Upper lobe of left lung (tissue), 6 donors: ENCODE measurements around the gene NIM1K. TPM values are rescaled to one million over a fixed set of nuclear protein-coding genes. Genes with fewer than 3 reads are reported as not detected.

Experiments used
- ATAC-seq, 2 donors: fragments of 200-7000 bp; cut with Tn5 transposase; one replicate each; pipeline ENCODE4 v1.9.1; 2022; ENCODE audit warnings: mild to moderate bottlenecking in 2 of 2, moderate library complexity in 2 of 2; ENCODE audit not compliant: low FRiP score in 2 of 2
- DNase-seq, 2 donors: peaks; one replicate each; pipeline ENCODE4 v3.0.0-alpha.2; 2019 to 2020
- H3K27ac ChIP-seq, 4 donors: fragments of 200-600 bp; sonication (generic); one replicate each; pipeline ENCODE4 v1.5.1; 2016 to 2019
- H3K27me3 ChIP-seq, 4 donors: fragments of 200-600 bp; sonication (generic); one replicate each; pipeline ENCODE4 v1.5.1; 2017 to 2019
- H3K36me3 ChIP-seq, 4 donors: fragments of 200-600 bp; sonication (generic); one replicate each; pipeline ENCODE4 v1.5.1; 2016 to 2019
- H3K4me1 ChIP-seq, 4 donors: fragments of 200-600 bp; sonication (generic); one replicate each; pipeline ENCODE4 v1.5.1; 2018 to 2019
- H3K4me3 ChIP-seq, 4 donors: fragments of 200-600 bp; sonication (generic); one replicate each; pipeline ENCODE4 v1.5.1; 2017 to 2019; ENCODE audit warnings: mild to moderate bottlenecking in 2 of 4, moderate library complexity in 1 of 4
- H3K9me3 ChIP-seq, 4 donors: fragments of 200-600 bp; sonication (generic); one replicate each; pipeline ENCODE4 v1.5.1; 2018 to 2019
- EP300 ChIP-seq, 4 donors: sonication (generic); formaldehyde crosslinking; IDR thresholded peaks; one replicate each; pipeline ENCODE4 v1.5.1; 2017; ENCODE audit warnings: antibody characterized with exemption in 4 of 4, control low read depth in 2 of 4
- POLR2A ChIP-seq, 4 donors: fragments of 450-650 bp; IDR thresholded peaks; one replicate each; pipeline ENCODE4 v1.5.1; 2016 to 2017; ENCODE audit warnings: antibody characterized with exemption in 4 of 4, mild to moderate bottlenecking in 2 of 4
- POLR2AphosphoS5 ChIP-seq, 2 donors: sonication (generic); formaldehyde crosslinking; IDR thresholded peaks; one replicate each; pipeline ENCODE4 v1.5.1; 2017; ENCODE audit warnings: antibody characterized with exemption in 2 of 2
- WGBS, 2 donors: methylation state at CpG; one replicate each; pipeline ENCODE4 v1.1.5; 2017 to 2018; 5-methylcytosine and 5-hydroxymethylcytosine counted together
- total RNA-seq, 6 donors: library from RNA; depleted of rRNA in 4 of 6; stranded (reverse); fragments of >200 nt in 4 of 6; gene quantifications; one replicate each; pipeline versions ENCODE4 v1.1.0 to v1.2.1, GENCODE V29; 2016 to 2021
- TF ChIP-seq, protein P1 (sequence below), 6 experiments: fragments of 450-650 bp in 4 of 6; fragments of 200-600 bp in 2 of 6; sonication (generic) in 2 of 6; IDR thresholded peaks; one replicate each; pipeline ENCODE4 v1.5.1; 2016 to 2019; ENCODE audit warnings: antibody characterized with exemption in 6 of 6
- donor health status: DM: no; HTN: no; CAD: no; lungs with moderate emphysema.
- donor health status: DM: no; HTN: yes; CAD: no; lungs with severe emphysema.

NIM1K gene
- total RNA-seq, 6 donors from 2014 or later, result 1.8 to 29.3 (median 4.6) TPM

DNA sequence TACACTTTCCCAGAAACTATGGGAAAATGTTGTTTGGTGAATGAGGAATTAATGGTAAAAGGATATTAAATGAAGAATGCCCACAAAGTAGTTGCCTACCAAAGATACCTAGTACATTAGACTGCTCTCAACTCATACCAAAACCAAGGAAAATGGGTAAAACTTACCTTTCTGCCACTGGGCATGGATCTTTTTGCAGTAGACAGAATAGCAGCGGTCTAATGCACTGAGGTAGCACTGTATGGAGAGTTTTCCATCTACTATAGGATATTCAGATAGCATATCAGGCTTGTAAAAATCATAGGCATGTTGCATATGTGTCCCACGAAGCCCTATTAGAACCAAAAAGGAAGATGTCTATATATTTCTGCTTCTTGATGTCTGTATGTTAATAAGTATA is 104.8 kb downstream of the NIM1K start:
- peaks cover 0 to 5% (median 4%) of the 10 kb centered on the region in 4 donors for H3K4me1 ChIP-seq
- no peak for ATAC-seq
- H3K9me3 ChIP-seq, result no peaks in the 10 kb centered on the region
- no peak overlapping the region for H3K27ac ChIP-seq
- DNase-seq, result no peak
- no peaks in the 10 kb centered on the region for H3K27me3 ChIP-seq
- 93 to 100% methylated on average over 2 of the region's 2 CpGs for WGBS, 2 donors
- H3K36me3 ChIP-seq, result peaks cover 38 to 72% (median 56%) of the 10 kb centered on the region in 4 donors
- H3K4me3 ChIP-seq, result no peak overlapping the region
- no peak for TF ChIP-seq POLR2A (IDR thresholded peaks at IDR 0.05)
- TF ChIP-seq, protein P1, sequence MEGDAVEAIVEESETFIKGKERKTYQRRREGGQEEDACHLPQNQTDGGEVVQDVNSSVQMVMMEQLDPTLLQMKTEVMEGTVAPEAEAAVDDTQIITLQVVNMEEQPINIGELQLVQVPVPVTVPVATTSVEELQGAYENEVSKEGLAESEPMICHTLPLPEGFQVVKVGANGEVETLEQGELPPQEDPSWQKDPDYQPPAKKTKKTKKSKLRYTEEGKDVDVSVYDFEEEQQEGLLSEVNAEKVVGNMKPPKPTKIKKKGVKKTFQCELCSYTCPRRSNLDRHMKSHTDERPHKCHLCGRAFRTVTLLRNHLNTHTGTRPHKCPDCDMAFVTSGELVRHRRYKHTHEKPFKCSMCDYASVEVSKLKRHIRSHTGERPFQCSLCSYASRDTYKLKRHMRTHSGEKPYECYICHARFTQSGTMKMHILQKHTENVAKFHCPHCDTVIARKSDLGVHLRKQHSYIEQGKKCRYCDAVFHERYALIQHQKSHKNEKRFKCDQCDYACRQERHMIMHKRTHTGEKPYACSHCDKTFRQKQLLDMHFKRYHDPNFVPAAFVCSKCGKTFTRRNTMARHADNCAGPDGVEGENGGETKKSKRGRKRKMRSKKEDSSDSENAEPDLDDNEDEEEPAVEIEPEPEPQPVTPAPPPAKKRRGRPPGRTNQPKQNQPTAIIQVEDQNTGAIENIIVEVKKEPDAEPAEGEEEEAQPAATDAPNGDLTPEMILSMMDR (IDR thresholded peaks at IDR 0.05), result no peak
- TF ChIP-seq EP300 (IDR thresholded peaks at IDR 0.05), result no peak
- TF ChIP-seq POLR2AphosphoS5 (IDR thresholded peaks at IDR 0.05), result no peak

DNA sequence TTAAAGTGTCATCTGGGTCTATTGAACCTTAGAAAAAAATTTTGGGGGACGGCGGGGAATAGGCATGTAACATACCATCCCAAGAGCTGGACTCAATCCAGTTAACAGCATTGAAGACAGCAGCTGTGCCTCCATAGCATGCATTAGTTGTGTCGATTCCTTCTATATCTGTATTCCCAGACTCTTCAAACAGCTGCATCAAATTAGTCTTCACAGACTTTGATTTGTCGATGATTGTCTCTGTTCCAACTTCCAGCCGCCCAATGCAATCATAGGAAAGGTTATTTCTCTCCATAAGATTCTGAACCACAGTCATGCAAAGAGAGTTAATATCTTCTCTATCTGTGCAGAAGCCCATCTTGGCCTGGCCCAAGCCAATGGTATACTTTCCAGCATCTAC is 106.4 kb downstream of the NIM1K start:
- no peak overlapping the region for H3K4me3 ChIP-seq
- TF ChIP-seq POLR2A (IDR thresholded peaks at IDR 0.05), result no peak
- TF ChIP-seq, protein P1 (IDR thresholded peaks at IDR 0.05), result no peak
- TF ChIP-seq EP300 (IDR thresholded peaks at IDR 0.05), result no peak
- TF ChIP-seq POLR2AphosphoS5 (IDR thresholded peaks at IDR 0.05), result no peak
- peaks cover 8 to 15% (median 10%) of the 10 kb centered on the region in 4 donors for H3K4me1 ChIP-seq
- H3K36me3 ChIP-seq, result peaks cover 30 to 56% (median 44%) of the 10 kb centered on the region in 4 donors
- H3K27ac ChIP-seq, result no peak overlapping the region
- H3K27me3 ChIP-seq, result no peaks in the 10 kb centered on the region
- DNase-seq (no peak), ATAC-seq (no peak)
- H3K9me3 ChIP-seq, result no peaks in the 10 kb centered on the region
- 97 to 98% methylated on average over 5 of the region's 5 CpGs for WGBS, 2 donors

- Histone ChIP-seq H3K27me3 (no peaks in the 10 kb centered on the region), H3K9me3 (no peaks in the 10 kb centered on the region), H3K36me3 (peaks cover 15 to 39% (median 30%) of the 10 kb centered on the region in 4 donors), H3K4me3 (no peak overlapping the region), H3K4me1 (peaks cover 12 to 18% (median 14%) of the 10 kb centered on the region in 4 donors), H3K27ac (no peak overlapping the region)
- TF ChIP-seq POLR2AphosphoS5 (IDR thresholded peaks at IDR 0.05) (no peak), POLR2A (IDR thresholded peaks at IDR 0.05) (no peak), EP300 (IDR thresholded peaks at IDR 0.05) (no peak)
- TF ChIP-seq, protein P1 (IDR thresholded peaks at IDR 0.05), result no peak
- 88 to 97% methylated on average over 1 of the region's 1 CpG for WGBS, 2 donors
- no peak for ATAC-seq
- no peak for DNase-seq
Observed at GRCh38 chr5:43300112-43300511, 108.1 kb downstream of the NIM1K start.

DNA sequence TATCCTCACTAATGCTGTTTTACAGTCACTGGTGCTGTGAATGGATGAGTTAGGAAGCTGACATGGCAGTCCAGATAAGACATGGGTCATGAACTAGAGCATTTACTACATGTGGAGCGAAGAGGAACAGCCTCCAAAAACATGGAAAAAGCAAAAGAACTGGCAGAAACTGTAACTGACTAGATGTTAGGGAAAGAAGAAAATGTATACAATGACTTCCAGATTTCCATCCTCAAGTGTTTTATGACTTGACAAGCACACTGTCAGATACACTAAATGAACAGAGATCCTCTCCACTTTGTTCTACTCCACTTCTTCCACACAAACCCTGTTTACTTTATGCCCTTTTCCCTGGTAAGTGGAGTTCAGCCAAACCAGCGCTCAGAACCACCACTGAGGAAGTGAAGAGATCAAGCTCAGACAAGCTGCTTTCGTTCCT is 109.6 kb downstream of the NIM1K start:
- DNase-seq, result no peak
- ATAC-seq, result no peak
- Histone ChIP-seq H3K4me3 (no peak overlapping the region), H3K9me3 (no peaks in the 10 kb centered on the region), H3K27me3 (no peaks in the 10 kb centered on the region), H3K4me1 (peaks cover 13 to 22% (median 18%) of the 10 kb centered on the region in 4 donors), H3K36me3 (peaks cover 8 to 24% (median 17%) of the 10 kb centered on the region in 4 donors), H3K27ac (no peak overlapping the region)
- TF ChIP-seq, protein P1 (IDR thresholded peaks at IDR 0.05), result no peak
- TF ChIP-seq EP300 (IDR thresholded peaks at IDR 0.05) (no peak), POLR2AphosphoS5 (IDR thresholded peaks at IDR 0.05) (no peak), POLR2A (IDR thresholded peaks at IDR 0.05) (no peak)
- WGBS, 2 donors, result 45 to 48% methylated on average over 3 of the region's 3 CpGs

GRCh38 chr5:43302481-43302880 is 110.5 kb downstream of the NIM1K start:
- DNase-seq (no peak), ATAC-seq (no peak)
- Histone ChIP-seq H3K27me3 (no peaks in the 10 kb centered on the region), H3K4me1 (peaks cover 13 to 22% (median 18%) of the 10 kb centered on the region in 4 donors), H3K4me3 (no peak overlapping the region), H3K27ac (no peak overlapping the region), H3K9me3 (no peaks in the 10 kb centered on the region), H3K36me3 (peaks cover 4 to 16% (median 12%) of the 10 kb centered on the region in 4 donors)
- TF ChIP-seq POLR2A (IDR thresholded peaks at IDR 0.05) (no peak), POLR2AphosphoS5 (IDR thresholded peaks at IDR 0.05) (no peak), EP300 (IDR thresholded peaks at IDR 0.05) (no peak)
- TF ChIP-seq, protein P1 (IDR thresholded peaks at IDR 0.05), result no peak
- WGBS, 2 donors, result 94 to 95% methylated on average over 3 of the region's 3 CpGs
